ENCODE results near the gene VWDE. TPM values are rescaled to one million over a fixed set of nuclear protein-coding genes. Genes with fewer than 3 reads are reported as not detected.

The VWDE gene
- total and polyA plus RNA-seq, 2 of the 13 experiments (the other 11 are each of a cell fraction or from before 2014, with no cell fraction given) = 0.12 to 0.27 TPM

DNA sequence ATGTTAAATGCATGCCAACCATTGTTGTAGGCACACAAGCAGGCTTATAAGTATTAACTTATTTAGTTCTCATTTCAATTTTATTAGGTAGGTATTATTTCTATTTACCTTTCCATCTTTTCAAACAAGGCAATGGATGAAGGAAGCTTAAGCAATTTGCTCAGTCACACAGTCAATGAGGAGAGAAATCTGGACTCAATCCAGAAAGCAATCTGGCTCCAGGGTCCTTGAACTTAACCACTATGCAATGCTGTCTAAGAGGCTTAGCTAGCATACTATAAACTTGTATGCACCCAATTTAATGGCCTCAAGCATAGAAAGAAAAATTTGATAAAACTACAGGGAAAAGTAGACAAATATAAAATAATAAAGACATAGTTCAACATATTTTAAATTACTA is 88.6 kb downstream of the VWDE start:
- no peak for DNase-seq (ENCODE audit: low spot score)
- H3K9ac ChIP-seq (ENCODE audit: insufficient read depth, low read depth, low read length) = no peak overlapping the region
- POLR2A ChIA-PET = no interaction called here
- no peaks in the 10 kb centered on the region for H3K4me1 ChIP-seq (ENCODE audit: insufficient read depth, low read length)
- H3K79me2 ChIP-seq (ENCODE audit: insufficient read depth, low read length) = no peaks in the 10 kb centered on the region
- no peaks in the 10 kb centered on the region for H4K20me1 ChIP-seq (ENCODE audit: insufficient read depth, low read length)
- CTCF ChIA-PET (ENCODE audit: low intra/inter-chr PET ratio, low total read pairs) = no interaction called here
- H3K9me3 ChIP-seq (ENCODE audit: low read length) = no peaks in the 10 kb centered on the region
- no peaks in the 10 kb centered on the region for H3K27me3 ChIP-seq (ENCODE audit: control insufficient read depth in 1 of 2, insufficient read depth in 2 of 2, low read length in 2 of 2)
- no peak for ATAC-seq
- TF ChIP-seq ZNF260 (CRISPR knock-in tag; IDR thresholded peaks at IDR 0.05; ENCODE audit: borderline replicate concordance, low read depth) = no peak
- TF ChIP-seq SP5 (CRISPR knock-in tag; IDR thresholded peaks at IDR 0.05; ENCODE audit: borderline replicate concordance, low read depth) = no peak
- no peak for TF ChIP-seq NKX3-1 (CRISPR knock-in tag; IDR thresholded peaks at IDR 0.05)
- TF ChIP-seq KDM5B (CRISPR knock-in tag; IDR thresholded peaks at IDR 0.05; ENCODE audit: borderline replicate concordance) = no peak
- no peak for TF ChIP-seq E2F2 (CRISPR knock-in tag; IDR thresholded peaks at IDR 0.05; ENCODE audit: borderline replicate concordance)
- no peak for TF ChIP-seq THAP9 (CRISPR knock-in tag; IDR thresholded peaks at IDR 0.05; ENCODE audit: borderline replicate concordance)
- TF ChIP-seq HNRNPK (IDR thresholded peaks at IDR 0.05; ENCODE audit: low read depth, low read length, poor library complexity, severe bottlenecking) = no peak
- TF ChIP-seq ZNF276 (CRISPR knock-in tag; IDR thresholded peaks at IDR 0.05; ENCODE audit: low read depth) = no peak
- TF ChIP-seq TCF12 (IDR thresholded peaks at IDR 0.05) = no peak
- no peak for TF ChIP-seq TCF12 (CRISPR knock-in tag; IDR thresholded peaks at IDR 0.05)
- no peak for TF ChIP-seq FOXK2 (IDR thresholded peaks at IDR 0.05)
- no peak for TF ChIP-seq ZNF121 (CRISPR knock-in tag; IDR thresholded peaks at IDR 0.05)
- in situ Hi-C loops (cut with HindIII; ENCODE audit: extremely low pct_ligation_motif_present, low pct_unique_long_range_greater_than_20kb) = no loop called here
- H2AFZ ChIP-seq (ENCODE audit: low read length) = no peak overlapping the region
- H3K27ac ChIP-seq (ENCODE audit: extremely low read length, insufficient read depth, low read length) = no peak overlapping the region
- H3K4me3 ChIP-seq (replicated peaks in 1 of 3; ENCODE audit: insufficient read depth in 1 of 3, low read depth in 2 of 3, low read length in 3 of 3) = no peak overlapping the region
- no peaks in the 10 kb centered on the region for H3K36me3 ChIP-seq (replicated peaks in 1 of 2; ENCODE audit: control insufficient read depth in 1 of 2, insufficient read depth in 2 of 2, low read length in 2 of 2)
- H3K4me2 ChIP-seq (ENCODE audit: low read depth, low read length) = no peak overlapping the region
- intact Hi-C loops (cut with micrococcal nuclease; ENCODE audit: unreplicated experiment) = no loop called here
- FAIRE-seq = no peak
- BruUV-seq (replicated peaks) = no TSS peak

Measured in HepG2 (cell line).